Calu3 (cell line): Measurements from ENCODE around the gene PEX5L. TPM values are rescaled to one million over a fixed set of nuclear protein-coding genes. Genes with fewer than 3 reads are reported as not detected.
"Not testable (repeated sequence)": the region's sequence is repeated elsewhere in the genome, so short reads cannot be mapped to it uniquely, and the experiment has no call there.

ENCODE experiments used
- BruUV-seq: library from RNA; stranded (reverse); fragments of 400-500 nt; replicated peaks from 2 replicates; lab custom pipeline; 2021; lab: Mats Ljungman, UMichigan
- CTCF ChIA-PET: fragments of 300-600 bp; sonication (Branson Sonifier 250); formaldehyde crosslinking; loops from one replicate; lab custom pipeline; 2022; ENCODE audit warnings: antibody characterized with exemption; lab: Charles Lee
- DNase-seq: peaks from one replicate; pipeline ENCODE4 v3.0.0; 2022
- H3K27ac Mint-ChIP-seq: one replicate; pipeline ENCODE4 v1.8.0; 2022; ENCODE audit warnings: mixed read lengths; ENCODE audit not compliant: unreplicated experiment
- H3K27me3 Mint-ChIP-seq: one replicate; pipeline ENCODE4 v1.8.0; 2022; ENCODE audit warnings: mixed read lengths; ENCODE audit not compliant: unreplicated experiment
- H3K36me3 Mint-ChIP-seq: one replicate; pipeline ENCODE4 v1.8.0; 2022; ENCODE audit warnings: mild to moderate bottlenecking, moderate library complexity, mixed read lengths; ENCODE audit not compliant: insufficient read depth, unreplicated experiment
- H3K4me1 Mint-ChIP-seq: one replicate; pipeline ENCODE4 v1.8.0; 2022; ENCODE audit warnings: mild to moderate bottlenecking, low read depth, mixed read lengths; ENCODE audit not compliant: unreplicated experiment
- H3K4me3 Mint-ChIP-seq: one replicate; pipeline ENCODE4 v1.8.0; 2022; ENCODE audit warnings: mild to moderate bottlenecking, low read depth, moderate library complexity, mixed read lengths; ENCODE audit not compliant: unreplicated experiment
- H3K9me3 Mint-ChIP-seq: one replicate; pipeline ENCODE4 v1.8.0; 2022; ENCODE audit warnings: low read depth, mixed read lengths; ENCODE audit not compliant: unreplicated experiment
- intact Hi-C: fragments of 100-400 bp; cut with micrococcal nuclease; formaldehyde crosslinking; loops from one replicate; pipeline ENCODE4 v1.10.0; 2022; ENCODE audit not compliant: unreplicated experiment
- total RNA-seq: library from RNA; stranded (reverse); gene quantifications from 2 replicates; pipeline ENCODE4 v1.2.3, GENCODE V29; 2022
- TF ChIP-seq, protein P1 (sequence below): fragments of 200-600 bp; IDR thresholded peaks from one replicate; pipeline ENCODE4 v1.8.0; 2022; ENCODE audit warnings: antibody characterized with exemption; ENCODE audit not compliant: unreplicated experiment

Gene PEX5L
- total RNA-seq, 1 experiment from 2014 or later, result not detected

DNA sequence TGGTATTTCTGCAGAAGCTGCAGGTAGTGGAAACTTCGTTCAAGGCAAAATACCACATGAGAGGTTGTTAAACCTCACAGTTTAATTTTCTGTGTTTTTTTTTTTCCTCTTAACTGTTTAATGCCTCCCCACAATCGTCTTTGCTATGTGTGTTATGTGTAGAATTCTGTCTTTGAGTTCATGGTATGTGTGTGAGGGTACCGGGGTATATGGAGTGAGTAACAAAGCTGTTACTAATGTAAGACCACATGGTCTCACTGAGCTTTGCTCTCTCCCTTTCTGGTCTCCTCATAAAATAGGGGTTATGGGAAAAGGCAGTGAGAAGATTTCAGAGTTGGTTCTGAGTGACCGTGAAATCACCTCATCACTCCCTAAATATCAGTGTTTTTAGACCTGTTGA, 240.3 kb downstream of the PEX5L start:
- CTCF ChIA-PET, result no interaction called here
- BruUV-seq, result no TSS peak
- intact Hi-C loops, result no loop called here

DNA sequence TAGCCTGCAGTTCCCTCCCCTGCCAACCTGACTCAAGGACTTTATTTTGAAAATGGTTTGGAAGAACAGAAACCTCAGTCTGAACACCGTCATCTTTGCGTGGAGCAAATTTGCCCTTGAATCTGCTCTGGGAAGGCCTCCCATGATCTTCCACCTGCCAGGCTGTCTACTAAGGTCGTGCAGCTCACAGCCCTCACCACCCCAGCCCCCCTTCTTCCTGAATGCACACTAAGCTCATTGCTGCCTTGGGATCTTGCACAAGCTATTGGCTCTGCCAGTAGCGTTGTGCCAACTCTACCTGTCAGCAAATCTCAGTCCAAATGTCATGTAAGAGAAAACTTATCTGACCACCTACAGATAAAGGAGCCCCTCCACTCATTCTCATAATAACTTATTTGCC, 242.4 kb downstream of the PEX5L start:
- no peaks in the 10 kb centered on the region for H3K27me3 Mint-ChIP-seq
- peaks cover 20% of the 10 kb centered on the region for H3K4me1 Mint-ChIP-seq
- peaks cover 9% of the 10 kb centered on the region for H3K9me3 Mint-ChIP-seq
- H3K27ac Mint-ChIP-seq, result no peak overlapping the region
- CTCF ChIA-PET, result no interaction called here
- no TSS peak for BruUV-seq
- intact Hi-C loops, result no loop called here
- DNase-seq, result no peak
- H3K4me3 Mint-ChIP-seq, result no peak overlapping the region
- TF ChIP-seq, protein P1, sequence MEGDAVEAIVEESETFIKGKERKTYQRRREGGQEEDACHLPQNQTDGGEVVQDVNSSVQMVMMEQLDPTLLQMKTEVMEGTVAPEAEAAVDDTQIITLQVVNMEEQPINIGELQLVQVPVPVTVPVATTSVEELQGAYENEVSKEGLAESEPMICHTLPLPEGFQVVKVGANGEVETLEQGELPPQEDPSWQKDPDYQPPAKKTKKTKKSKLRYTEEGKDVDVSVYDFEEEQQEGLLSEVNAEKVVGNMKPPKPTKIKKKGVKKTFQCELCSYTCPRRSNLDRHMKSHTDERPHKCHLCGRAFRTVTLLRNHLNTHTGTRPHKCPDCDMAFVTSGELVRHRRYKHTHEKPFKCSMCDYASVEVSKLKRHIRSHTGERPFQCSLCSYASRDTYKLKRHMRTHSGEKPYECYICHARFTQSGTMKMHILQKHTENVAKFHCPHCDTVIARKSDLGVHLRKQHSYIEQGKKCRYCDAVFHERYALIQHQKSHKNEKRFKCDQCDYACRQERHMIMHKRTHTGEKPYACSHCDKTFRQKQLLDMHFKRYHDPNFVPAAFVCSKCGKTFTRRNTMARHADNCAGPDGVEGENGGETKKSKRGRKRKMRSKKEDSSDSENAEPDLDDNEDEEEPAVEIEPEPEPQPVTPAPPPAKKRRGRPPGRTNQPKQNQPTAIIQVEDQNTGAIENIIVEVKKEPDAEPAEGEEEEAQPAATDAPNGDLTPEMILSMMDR, result no peak
- H3K36me3 Mint-ChIP-seq, result no peaks in the 10 kb centered on the region

More for the DNA sequence above, 240.3 kb downstream of the PEX5L start:
- Mint-ChIP-seq H3K36me3 (no peaks in the 10 kb centered on the region), H3K4me1 (peaks cover 16% of the 10 kb centered on the region), H3K27ac (no peak overlapping the region), H3K4me3 (no peak overlapping the region), H3K27me3 (no peaks in the 10 kb centered on the region), H3K9me3 (peaks cover 8% of the 10 kb centered on the region)
- TF ChIP-seq, protein P1, result no peak
- no peak for DNase-seq

DNA sequence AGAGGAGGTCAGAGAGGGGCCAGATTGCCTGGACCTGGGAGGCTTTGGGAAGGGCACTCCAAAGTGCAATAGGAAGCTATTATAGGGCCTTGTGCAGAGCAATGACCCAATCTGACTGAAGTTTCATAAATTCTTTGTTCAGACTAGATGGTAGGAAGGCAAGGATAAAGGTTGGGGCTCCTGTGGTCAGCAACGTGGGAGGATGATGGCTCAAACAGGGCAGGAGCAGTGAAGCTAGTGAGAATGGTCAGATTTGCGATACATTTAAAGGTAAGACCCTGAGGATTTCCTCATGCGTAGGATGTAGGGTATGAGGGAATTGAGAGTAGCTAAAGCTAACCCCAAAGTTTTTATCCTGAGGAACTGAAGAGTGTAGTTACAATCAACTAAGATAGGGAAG, 244.9 kb downstream of the PEX5L start:
- H3K27me3 Mint-ChIP-seq, result no peaks in the 10 kb centered on the region
- intact Hi-C loops, result no loop called here

DNA sequence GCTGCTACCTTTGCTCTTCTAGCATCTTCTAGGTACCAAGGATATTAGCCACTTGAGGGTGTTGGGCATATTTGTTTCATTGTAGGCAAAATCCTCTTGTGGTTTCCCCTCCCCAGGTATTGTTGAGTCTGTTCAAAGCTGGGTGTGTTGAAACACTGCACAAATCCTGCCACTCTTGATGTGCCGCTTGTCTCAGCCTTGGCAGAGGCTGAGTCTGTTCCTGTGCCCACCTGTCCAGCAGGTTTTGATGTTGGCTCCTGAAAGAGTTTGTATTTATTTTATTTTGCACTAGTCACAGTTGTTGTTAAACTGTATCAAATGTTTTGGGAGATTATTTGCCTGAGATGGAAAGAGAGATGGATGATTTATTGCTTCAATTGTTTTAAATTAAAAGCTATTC, 247.7 kb downstream of the PEX5L start:
- CTCF ChIA-PET, result no interaction called here
- TF ChIP-seq, protein P1, result no peak
- no peaks in the 10 kb centered on the region for H3K27me3 Mint-ChIP-seq
- no peak overlapping the region for H3K27ac Mint-ChIP-seq
- peaks cover 9% of the 10 kb centered on the region for H3K9me3 Mint-ChIP-seq
- DNase-seq, result no peak
- no peaks in the 10 kb centered on the region for H3K36me3 Mint-ChIP-seq
- intact Hi-C loops, result no loop called here
- BruUV-seq, result no TSS peak
- no peak overlapping the region for H3K4me3 Mint-ChIP-seq
- H3K4me1 Mint-ChIP-seq, result peaks cover 20% of the 10 kb centered on the region

More for the DNA sequence above, 244.9 kb downstream of the PEX5L start:
- Mint-ChIP-seq H3K9me3 (peaks cover 9% of the 10 kb centered on the region), H3K4me3 (no peak overlapping the region), H3K27ac (peak overlapping the region; percentile 3), H3K36me3 (no peaks in the 10 kb centered on the region), H3K4me1 (peaks cover 20% of the 10 kb centered on the region)
- DNase-seq, result no peak
- TF ChIP-seq, protein P1, result no peak
- CTCF ChIA-PET, result interaction anchor here (0.5 to 0.6 kb wide), 3 partner anchors 142 to 1028 kb away, joined by 3 to 5 read pairs (median 3); no protein-coding TSS in a partner anchor
- no TSS peak for BruUV-seq

DNA sequence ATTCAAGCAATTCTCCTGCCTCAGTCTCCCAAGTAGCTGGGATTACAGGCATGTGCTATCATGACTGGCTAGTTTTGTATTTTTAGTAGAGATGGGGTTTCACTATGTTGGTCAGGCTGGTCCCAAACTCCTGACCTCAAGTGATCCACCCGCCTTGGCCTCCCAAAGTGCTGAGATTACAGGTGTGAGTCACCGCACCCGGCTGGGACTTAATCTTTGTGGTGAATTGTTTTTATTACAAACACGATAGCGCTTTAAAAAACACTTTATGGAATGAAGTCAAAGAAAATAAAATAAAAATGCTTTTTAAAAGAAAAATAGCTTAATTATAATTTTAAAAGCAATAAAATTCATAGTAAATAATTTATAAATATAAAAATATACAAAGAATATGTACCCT, 253.9 kb downstream of the PEX5L start:
- intact Hi-C loops, H3K27ac Mint-ChIP-seq, H3K27me3 Mint-ChIP-seq, DNase-seq, H3K4me3 Mint-ChIP-seq, H3K36me3 Mint-ChIP-seq, BruUV-seq, CTCF ChIA-PET, H3K9me3 Mint-ChIP-seq, H3K4me1 Mint-ChIP-seq: not testable (repeated sequence)
